NCI-H446 (cell line): ENCODE measurements around the gene PCDHGA11.
"Not testable (repeated sequence)": the region's sequence is repeated elsewhere in the genome, so short reads cannot be mapped to it uniquely, and the experiment has no call there.

Experiments used
- DNase-seq, 2 experiments: peaks; one replicate each; lab custom pipeline; 2025; lab: John Stamatoyannopoulos, UW

PCDHGA11 gene

GRCh38 chr5:141398608-141399007 lies 22.2 kb upstream of the PCDHGA11 start:
- no peak for DNase-seq

- DNase-seq: no peak
These were observed 21.1 kb upstream of the PCDHGA11 start for GRCh38 chr5:141399555-141400258.

GRCh38 chr5:141402553-141403243 lies 18.2 kb upstream of the PCDHGA11 start, which contains the start of gene PCDHGA9:
Gene PCDHGA9, plus strand, starts transcription at chr5:141402778. Its CDS starts 175 bp downstream, at chr5:141402953.
- DNase-seq: no peak

GRCh38 chr5:141403387-141403786 lies 17.5 kb upstream of the PCDHGA11 start:
- no peak for DNase-seq

- DNase-seq: not testable (repeated sequence)
These were observed 12.9 kb upstream of the PCDHGA11 start, which contains the start of gene PCDHGB6 for GRCh38 chr5:141407790-141408505. Gene PCDHGB6, plus strand, starts transcription at chr5:141408021. Its CDS starts 182 bp downstream, at chr5:141408203.

GRCh38 chr5:141409598-141410306 lies 11.1 kb upstream of the PCDHGA11 start:
- no peak for DNase-seq

- no peak for DNase-seq
These were observed 9.3 kb upstream of the PCDHGA11 start for GRCh38 chr5:141411575-141411974.

GRCh38 chr5:141412854-141413539 lies 7.9 kb upstream of the PCDHGA11 start, which contains the start of gene PCDHGA10:
Gene PCDHGA10, plus strand, starts transcription at chr5:141412987. Its CDS starts 189 bp downstream, at chr5:141413176.
- peak in 1 of 2 experiments; percentile 38 for DNase-seq

GRCh38 chr5:141413540-141414069 lies 7.2 kb upstream of the PCDHGA11 start:
- DNase-seq: no peak

- not testable (repeated sequence) for DNase-seq
These were observed 6.1 kb upstream of the PCDHGA11 start for GRCh38 chr5:141414548-141415274.

- DNase-seq: not testable (repeated sequence)
These were observed 5.6 kb upstream of the PCDHGA11 start for GRCh38 chr5:141415275-141415618.

- peak in 1 of 2 experiments; percentile 16 for DNase-seq
These were observed 3.2 kb upstream of the PCDHGA11 start, which contains the start of gene PCDHGB7 for GRCh38 chr5:141417494-141418172. Gene PCDHGB7, plus strand, starts transcription at chr5:141417677. Its CDS starts 183 bp downstream, at chr5:141417860.

GRCh38 chr5:141419074-141419880 lies 1.6 kb upstream of the PCDHGA11 start:
- DNase-seq: no peak

GRCh38 chr5:141421489-141421855 lies 621 bp downstream of the PCDHGA11 start:
- no peak for DNase-seq

GRCh38 chr5:141422742-141423291 lies 2.0 kb downstream of the PCDHGA11 start:
- no peak for DNase-seq

- DNase-seq: no peak
These were observed 7.1 kb downstream of the PCDHGA11 start for GRCh38 chr5:141427783-141428426.

GRCh38 chr5:141430332-141431113 lies 9.7 kb downstream of the PCDHGA11 start, which contains the start of gene PCDHGA12:
Gene PCDHGA12, plus strand, starts transcription at chr5:141430507. Its CDS starts 253 bp downstream, at chr5:141430760.
- no peak for DNase-seq
